ENCODE data around the gene NOTUM. TPM values are rescaled to one million over a fixed set of nuclear protein-coding genes. Genes with fewer than 3 reads are reported as not detected.

The NOTUM gene
- total RNA-seq, 2 experiments from 2014 or later: 0.41 to 0.49 TPM

- ChIA-PET POLR2A (interaction anchor here (1.0 kb wide), 1 partner anchor 10 kb away, joined by 5 read pairs; no protein-coding TSS in a partner anchor), CTCF (interaction anchor here (1.6 kb wide), 2 partner anchors 14 to 79 kb away, joined by 3 to 4 read pairs; no protein-coding TSS in a partner anchor)
- no peak for ATAC-seq
- no peaks in the 10 kb centered on the region for H3K36me3 Mint-ChIP-seq (ENCODE audit: low read depth)
- intact Hi-C loops (cut with micrococcal nuclease): no loop called here
- H3K27me3 Mint-ChIP-seq: no peaks in the 10 kb centered on the region
- TF ChIP-seq, protein P1, sequence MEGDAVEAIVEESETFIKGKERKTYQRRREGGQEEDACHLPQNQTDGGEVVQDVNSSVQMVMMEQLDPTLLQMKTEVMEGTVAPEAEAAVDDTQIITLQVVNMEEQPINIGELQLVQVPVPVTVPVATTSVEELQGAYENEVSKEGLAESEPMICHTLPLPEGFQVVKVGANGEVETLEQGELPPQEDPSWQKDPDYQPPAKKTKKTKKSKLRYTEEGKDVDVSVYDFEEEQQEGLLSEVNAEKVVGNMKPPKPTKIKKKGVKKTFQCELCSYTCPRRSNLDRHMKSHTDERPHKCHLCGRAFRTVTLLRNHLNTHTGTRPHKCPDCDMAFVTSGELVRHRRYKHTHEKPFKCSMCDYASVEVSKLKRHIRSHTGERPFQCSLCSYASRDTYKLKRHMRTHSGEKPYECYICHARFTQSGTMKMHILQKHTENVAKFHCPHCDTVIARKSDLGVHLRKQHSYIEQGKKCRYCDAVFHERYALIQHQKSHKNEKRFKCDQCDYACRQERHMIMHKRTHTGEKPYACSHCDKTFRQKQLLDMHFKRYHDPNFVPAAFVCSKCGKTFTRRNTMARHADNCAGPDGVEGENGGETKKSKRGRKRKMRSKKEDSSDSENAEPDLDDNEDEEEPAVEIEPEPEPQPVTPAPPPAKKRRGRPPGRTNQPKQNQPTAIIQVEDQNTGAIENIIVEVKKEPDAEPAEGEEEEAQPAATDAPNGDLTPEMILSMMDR (IDR thresholded peaks at IDR 0.05): no peak
- no peaks in the 10 kb centered on the region for H3K9me3 Mint-ChIP-seq
- no peak overlapping the region for H3K4me3 Mint-ChIP-seq
- H3K4me1 Mint-ChIP-seq (ENCODE audit: low read depth): no peaks in the 10 kb centered on the region
- no peak overlapping the region for H3K27ac Mint-ChIP-seq
- DNase-seq: no peak
Observed at GRCh38 chr17:81951785-81952684, 9.0 kb downstream of the NOTUM start.

DNA sequence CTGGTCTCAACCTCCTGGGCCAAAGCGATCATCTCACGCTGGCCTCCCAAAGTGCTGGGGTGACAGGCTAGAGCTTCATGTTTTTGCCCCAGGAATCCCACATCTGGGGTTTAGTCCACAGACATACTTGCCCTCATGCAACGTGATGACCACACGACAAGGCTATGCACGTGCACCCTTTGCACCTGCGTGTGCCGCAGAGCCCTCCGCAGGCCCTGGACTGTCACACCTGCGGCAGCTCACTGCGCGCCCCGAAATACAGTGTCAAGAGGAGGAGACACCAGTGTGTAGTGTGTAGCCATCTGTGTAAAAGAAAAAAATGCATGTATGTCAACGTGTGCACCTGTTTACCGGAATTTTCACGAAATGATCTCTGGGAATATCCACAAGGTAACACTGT is 10.5 kb downstream of the NOTUM start:
- TF ChIP-seq, protein P1 (IDR thresholded peaks at IDR 0.05): no peak
- Mint-ChIP-seq H3K27ac (no peak overlapping the region), H3K4me3 (no peak overlapping the region), H3K9me3 (no peaks in the 10 kb centered on the region), H3K4me1 (ENCODE audit: low read depth) (no peaks in the 10 kb centered on the region), H3K27me3 (no peaks in the 10 kb centered on the region), H3K36me3 (ENCODE audit: low read depth) (no peaks in the 10 kb centered on the region)
- ChIA-PET CTCF (interaction anchor here (0.9 to 4.0 kb wide), 3 partner anchors 9 to 80 kb away, joined by 3 to 24 read pairs (median 4); partner anchors contain the start of gene NOTUM), POLR2A (no interaction called here)
- intact Hi-C loops (cut with micrococcal nuclease): no loop called here
- no peak for DNase-seq
- no peak for ATAC-seq

DNA sequence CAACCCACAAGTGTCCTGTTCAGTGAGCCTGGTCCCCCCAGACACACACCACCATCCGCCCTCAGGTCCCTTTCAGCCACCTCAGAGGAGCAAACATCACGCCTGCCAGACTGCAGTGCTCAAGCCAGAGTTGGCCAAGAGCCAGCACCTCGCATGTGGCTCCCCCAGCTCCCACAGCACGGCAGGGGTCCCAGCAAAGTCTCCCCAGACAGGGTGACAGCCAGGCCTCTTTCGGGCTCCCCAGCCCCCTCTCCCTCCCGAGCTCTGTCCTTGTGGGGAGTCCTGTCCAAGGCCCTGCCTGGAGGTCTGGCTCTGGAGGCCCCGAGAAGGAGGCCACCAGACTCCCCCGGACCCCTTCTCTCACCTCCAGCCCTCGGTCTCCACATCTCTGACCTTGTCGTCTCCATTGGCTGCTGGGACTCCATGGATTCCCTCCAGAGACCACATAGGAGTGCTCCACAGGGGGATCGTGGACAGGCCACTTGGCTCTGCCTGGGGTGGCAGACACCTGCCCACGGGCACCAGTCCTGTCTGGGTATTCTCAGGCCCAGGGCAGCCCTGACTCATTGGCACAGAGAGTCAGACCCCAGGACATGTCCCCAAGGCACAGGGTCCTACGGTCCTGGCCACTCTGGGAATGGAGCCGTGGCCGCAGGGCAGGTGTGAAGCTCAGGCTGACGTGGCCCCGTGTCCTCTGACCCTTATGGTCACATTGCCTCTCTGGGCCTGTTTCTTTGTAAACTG is 12.2 kb downstream of the NOTUM start:
- ATAC-seq: no peak
- H3K4me3 Mint-ChIP-seq: no peak overlapping the region
- DNase-seq: no peak
- no peaks in the 10 kb centered on the region for H3K4me1 Mint-ChIP-seq (ENCODE audit: low read depth)
- POLR2A ChIA-PET: no interaction called here
- CTCF ChIA-PET: interaction anchor here (1.0 to 4.0 kb wide), 2 partner anchors 11 to 71 kb away, joined by 4 to 24 read pairs; partner anchors contain the start of gene NOTUM
- H3K27ac Mint-ChIP-seq: no peak overlapping the region
- no peaks in the 10 kb centered on the region for H3K36me3 Mint-ChIP-seq (ENCODE audit: low read depth)
- intact Hi-C loops (cut with micrococcal nuclease): no loop called here
- H3K27me3 Mint-ChIP-seq: no peaks in the 10 kb centered on the region
- H3K9me3 Mint-ChIP-seq: no peaks in the 10 kb centered on the region
- TF ChIP-seq, protein P1 (IDR thresholded peaks at IDR 0.05): no peak

- ChIA-PET CTCF (no interaction called here), POLR2A (no interaction called here)
- Mint-ChIP-seq H3K4me1 (ENCODE audit: low read depth) (no peaks in the 10 kb centered on the region), H3K9me3 (no peaks in the 10 kb centered on the region), H3K4me3 (no peak within 1 kb of the TSS), H3K27me3 (no peaks in the 10 kb centered on the region), H3K36me3 (ENCODE audit: low read depth) (no peaks in the 10 kb centered on the region), H3K27ac (no peak within 1 kb of the TSS)
- ATAC-seq (no peak), DNase-seq (no peak)
- TF ChIP-seq, protein P1 (IDR thresholded peaks at IDR 0.05): no peak
- intact Hi-C loops (cut with micrococcal nuclease): no loop called here
Observed at GRCh38 chr17:81947189-81947588, 13.8 kb downstream of the NOTUM start, which contains the start of gene MYADML2. MYADML2 (minus strand) TSS chr17:81947233; CDS start chr17:81941741, 5,492 bp downstream.

Measured in activated CD8-positive, alpha-beta T cell treated with anti-CD3 and anti-CD28 coated beads for 36 hours (primary cell).